Measurements from ENCODE around the gene ZC3H13. TPM values are rescaled to one million over a fixed set of nuclear protein-coding genes. Genes with fewer than 3 reads are reported as not detected.

Gene ZC3H13
- total and polyA plus RNA-seq, 2 of the 8 experiments (the other 6 are each of a cell fraction or from before 2014, with no cell fraction given), result 5.1 to 57.8 TPM

- no peak overlapping the region for H2BK5ac ChIP-seq (ENCODE audit: low read depth, low read length)
Observed at GRCh38 chr13:46059405-46059804, 6.9 kb upstream of the ZC3H13 start.

More at GRCh38 chr13:46059405-46059804, 6.9 kb upstream of the ZC3H13 start:
- Histone ChIP-seq H2BK15ac (ENCODE audit: low read length) (no peak overlapping the region), H3K23ac (ENCODE audit: insufficient read length) (no peak overlapping the region), H3K36me3 (ENCODE audit: control insufficient read depth in 2 of 4, insufficient read depth in 4 of 4, low read length in 3 of 4) (no peaks in the 10 kb centered on the region), H2BK12ac (ENCODE audit: low read depth, low read length) (no peak overlapping the region), H3K79me1 (ENCODE audit: low read depth, low read length) (no peaks in the 10 kb centered on the region), H3K4me1 (replicated peaks in 1 of 4; ENCODE audit: control insufficient read depth in 3 of 4, insufficient read depth in 4 of 4, low read length in 3 of 4) (no peaks in the 10 kb centered on the region), H2BK20ac (ENCODE audit: low read length) (no peak overlapping the region), H3K9me3 (ENCODE audit: insufficient read depth in 2 of 2, low read depth in 1 of 2, low read length in 1 of 2) (no peaks in the 10 kb centered on the region), H4K5ac (ENCODE audit: insufficient read length, low read depth, low read length) (no peak overlapping the region), H3K27me3 (replicated peaks in 1 of 4; ENCODE audit: control insufficient read depth in 3 of 4, extremely low read depth in 1 of 4, insufficient read depth in 3 of 4, low read length in 3 of 4) (no peaks in the 10 kb centered on the region), H3K56ac (replicated peaks; ENCODE audit: insufficient read length, low read depth, low read length) (no peak overlapping the region), H2BK120ac (replicated peaks; ENCODE audit: low read depth, low read length) (no peak overlapping the region), H3K4ac (replicated peaks; ENCODE audit: insufficient read length, low read depth, low read length) (no peak overlapping the region), H3K18ac (ENCODE audit: extremely low read depth, low read length) (no peak overlapping the region), H3K9ac (replicated peaks in 1 of 4; ENCODE audit: extremely low read depth in 1 of 4, low read depth in 3 of 4, low read length in 3 of 4) (no peak overlapping the region), H3K27ac (ENCODE audit: low read depth, low read length) (no peak overlapping the region), H3K23me2 (ENCODE audit: low read depth, low read length) (no peaks in the 10 kb centered on the region), H2AK5ac (ENCODE audit: low read depth, low read length) (no peak overlapping the region), H3K14ac (ENCODE audit: insufficient read length) (no peak overlapping the region), H3K4me2 (ENCODE audit: insufficient read depth in 1 of 2, low read depth in 2 of 2, low read length in 2 of 2) (no peak overlapping the region), H3K79me2 (ENCODE audit: control insufficient read depth in 1 of 2, insufficient read depth in 2 of 2, low read length in 2 of 2) (no peaks in the 10 kb centered on the region), H3K4me3 (ENCODE audit: extremely low read depth in 1 of 4, insufficient read depth in 2 of 4, low read depth in 3 of 4, low read length in 4 of 4) (no peak overlapping the region), H4K20me1 (replicated peaks in 1 of 2; ENCODE audit: control insufficient read depth in 1 of 2, insufficient read depth in 2 of 2, low read length in 2 of 2) (no peaks in the 10 kb centered on the region), H2AFZ (ENCODE audit: low read length) (no peak overlapping the region), H4K91ac (replicated peaks; ENCODE audit: insufficient read length, low read length) (no peak overlapping the region), H4K8ac (ENCODE audit: extremely low read depth, insufficient read depth, low read length) (no peak overlapping the region)
- FAIRE-seq, result no peak
- CTCF ChIA-PET (ENCODE audit: partially characterized antibody), result interaction anchor here (0.9 to 1.1 kb wide), 2 partner anchors 45 to 67 kb away, joined by 3 to 4 read pairs; partner anchors contain the start of gene CPB2
- POLR2A ChIA-PET (ENCODE audit: partially characterized antibody), result interaction anchor here (0.8 kb wide), 1 partner anchor 90 kb away, joined by 3 read pairs; no protein-coding TSS in a partner anchor
- no peak for DNase-seq (ENCODE audit: low read depth in 1 of 2, low spot score in 2 of 2)
- TF ChIP-seq HDAC6 (IDR thresholded peaks at IDR 0.05; ENCODE audit: low read depth, low read length), result no peak
- TF ChIP-seq BACH1 (IDR thresholded peaks at IDR 0.05; ENCODE audit: low read length), result no peak
- no peak for TF ChIP-seq RXRA (IDR thresholded peaks at IDR 0.05; ENCODE audit: insufficient read depth, low read depth, low read length)
- TF ChIP-seq FOSL1 (IDR thresholded peaks at IDR 0.05; ENCODE audit: insufficient read depth, low read depth, low read length), result no peak
- TF ChIP-seq ZNF274 (IDR thresholded peaks at IDR 0.05; ENCODE audit: borderline replicate concordance, extremely low read depth, low read length), result no peak
- TF ChIP-seq RBBP5 (IDR thresholded peaks at IDR 0.05; ENCODE audit: borderline replicate concordance, low read depth, low read length), result no peak

All from H1 (cell line).